ENCODE measurements around the gene PGAM2.

The PGAM2 gene

DNA sequence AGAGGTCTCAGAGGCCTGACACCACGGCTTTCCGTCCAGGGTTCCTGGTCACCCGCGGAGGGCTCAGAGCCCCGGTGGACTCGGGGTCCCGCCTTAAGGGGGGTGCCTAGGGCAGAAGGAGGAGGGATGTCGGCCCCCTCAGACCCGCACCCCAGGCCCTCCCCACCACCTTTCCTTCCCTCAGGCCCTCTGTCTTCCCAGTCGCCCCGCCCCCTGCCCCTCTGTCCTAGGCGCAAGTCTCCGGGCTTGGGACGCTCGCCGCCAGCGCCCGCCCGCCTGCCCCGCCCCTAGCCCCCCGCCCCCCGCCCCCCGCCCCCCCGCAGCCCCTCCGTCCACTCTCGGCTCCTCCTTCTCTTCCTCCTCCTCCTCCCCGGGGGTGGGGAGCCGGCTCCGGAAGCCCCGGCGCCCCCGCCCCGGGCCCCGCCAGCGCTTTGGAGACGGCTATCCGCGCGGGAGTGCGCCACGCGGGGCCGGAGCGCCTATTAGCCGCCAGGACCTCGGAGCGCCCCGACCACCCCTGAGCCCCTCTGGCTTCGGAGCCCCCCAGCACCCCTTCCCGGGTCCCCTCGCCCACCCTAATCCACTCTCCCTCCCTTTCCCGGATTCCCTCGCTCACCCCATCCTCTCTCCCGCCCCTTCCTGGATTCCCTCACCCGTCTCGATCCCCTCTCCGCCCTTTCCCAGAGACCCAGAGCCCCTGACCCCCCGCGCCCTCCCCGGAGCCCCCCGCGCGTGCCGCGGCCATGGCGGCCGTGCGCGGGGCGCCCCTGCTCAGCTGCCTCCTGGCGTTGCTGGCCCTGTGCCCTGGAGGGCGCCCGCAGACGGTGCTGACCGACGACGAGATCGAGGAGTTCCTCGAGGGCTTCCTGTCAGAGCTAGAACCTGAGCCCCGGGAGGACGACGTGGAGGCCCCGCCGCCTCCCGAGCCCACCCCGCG, 38.8 kb upstream of the PGAM2 start, which contains the start of gene AEBP1:
TSS of gene AEBP1 (plus strand) at position 423 of the 937 bp plus-strand sequence. CDS start at position 744, 321 bp downstream.
- no peak for DNase-seq (ENCODE audit: low read depth, low spot score)

DNA sequence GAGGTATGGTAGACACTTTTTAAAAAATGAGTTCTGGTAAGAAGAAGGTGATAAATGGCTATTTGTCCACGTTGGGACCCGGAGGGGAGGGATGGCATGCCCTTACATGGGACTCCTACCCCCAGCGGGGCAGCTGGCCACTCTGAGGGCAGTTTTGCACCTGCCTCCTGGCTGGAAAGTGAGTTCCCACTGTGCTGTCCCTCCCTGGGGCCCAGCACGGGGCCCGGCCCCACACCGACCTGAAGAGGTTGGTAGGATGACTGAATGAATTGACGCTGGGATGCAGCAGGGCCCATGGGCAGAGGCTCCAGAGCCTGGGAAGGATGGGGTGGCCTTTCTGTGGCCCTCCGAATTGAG, 38.2 kb upstream of the PGAM2 start:
- no peak for DNase-seq (ENCODE audit: low read depth, low spot score)

DNA sequence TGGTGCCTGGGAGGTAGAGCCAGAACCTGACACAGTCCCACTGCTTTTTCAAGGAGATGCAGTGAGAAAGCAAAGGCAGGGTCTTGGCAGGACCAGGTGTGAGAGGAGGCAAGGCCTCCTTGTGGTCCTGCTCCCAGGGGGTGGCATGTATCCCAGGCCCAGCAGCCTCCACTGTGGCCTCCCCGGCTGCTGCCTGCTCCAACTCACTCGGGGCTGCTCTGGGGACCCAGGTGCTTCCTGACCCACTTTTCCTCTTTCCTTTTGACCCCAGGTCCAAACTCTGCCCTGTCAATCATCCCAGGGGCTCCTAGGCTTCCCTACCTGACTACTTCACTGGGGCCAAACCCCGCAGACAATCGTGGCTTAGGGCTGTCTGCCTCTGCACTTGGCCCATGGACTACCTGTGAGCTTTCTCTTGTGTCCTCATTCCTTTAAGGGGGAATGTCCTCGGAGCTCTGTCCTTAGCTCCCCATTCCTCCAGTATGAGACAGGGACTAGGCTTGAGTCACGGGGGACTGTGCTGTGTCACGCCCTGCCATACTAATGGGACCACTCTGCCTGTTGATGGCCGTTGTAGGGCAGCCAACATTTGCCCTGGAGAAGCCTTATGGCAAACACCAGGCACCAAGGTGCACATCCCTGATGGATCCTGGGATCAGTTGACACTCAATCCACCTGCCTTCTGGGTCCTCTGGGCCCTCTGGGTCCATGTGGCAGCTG, 37.6 kb upstream of the PGAM2 start:
- DNase-seq (ENCODE audit: low read depth, low spot score): no peak

DNA sequence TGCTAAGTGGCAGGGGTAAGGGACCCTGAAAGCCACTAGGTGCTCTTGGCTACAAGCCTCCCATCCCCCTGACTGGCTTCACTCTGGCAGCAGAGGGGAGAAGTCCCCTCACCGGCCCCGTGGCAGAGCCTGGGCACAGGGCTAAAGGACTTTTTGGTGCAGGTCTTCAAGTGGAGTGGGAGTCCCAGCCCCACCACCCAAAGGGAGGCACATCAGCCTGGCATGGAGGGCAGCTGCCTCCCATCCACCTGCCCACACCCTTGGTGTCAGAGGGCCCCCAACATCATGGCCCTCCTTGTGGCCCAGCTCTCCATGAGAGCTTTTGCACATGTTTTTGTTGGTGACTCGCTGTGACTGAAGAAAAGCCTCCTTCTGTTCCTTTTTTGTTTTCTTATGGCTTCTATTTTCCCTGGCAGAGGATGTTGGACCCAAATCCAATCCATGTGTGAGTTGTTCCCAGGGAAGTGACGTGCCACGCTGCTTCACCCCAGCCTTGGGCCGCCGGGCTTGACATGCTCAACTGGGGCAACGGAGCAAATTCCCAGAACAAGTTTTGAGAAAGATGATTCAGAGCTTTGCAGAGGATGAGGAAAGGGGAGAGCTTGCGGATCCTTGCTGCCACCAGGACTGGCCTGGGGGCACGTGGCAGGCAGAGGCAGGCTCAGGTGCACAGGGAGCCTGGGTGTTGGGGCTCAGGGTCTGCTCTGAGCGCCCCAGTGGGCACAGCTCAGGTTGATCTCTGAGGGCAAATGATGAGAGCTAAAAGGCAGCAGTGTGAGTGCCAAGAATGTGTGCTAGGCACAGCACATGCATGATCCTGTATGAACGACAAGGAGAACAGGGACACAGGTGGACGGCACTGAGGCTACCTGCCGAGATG, 36.8 kb upstream of the PGAM2 start:
- no peak for DNase-seq (ENCODE audit: low read depth, low spot score)

DNA sequence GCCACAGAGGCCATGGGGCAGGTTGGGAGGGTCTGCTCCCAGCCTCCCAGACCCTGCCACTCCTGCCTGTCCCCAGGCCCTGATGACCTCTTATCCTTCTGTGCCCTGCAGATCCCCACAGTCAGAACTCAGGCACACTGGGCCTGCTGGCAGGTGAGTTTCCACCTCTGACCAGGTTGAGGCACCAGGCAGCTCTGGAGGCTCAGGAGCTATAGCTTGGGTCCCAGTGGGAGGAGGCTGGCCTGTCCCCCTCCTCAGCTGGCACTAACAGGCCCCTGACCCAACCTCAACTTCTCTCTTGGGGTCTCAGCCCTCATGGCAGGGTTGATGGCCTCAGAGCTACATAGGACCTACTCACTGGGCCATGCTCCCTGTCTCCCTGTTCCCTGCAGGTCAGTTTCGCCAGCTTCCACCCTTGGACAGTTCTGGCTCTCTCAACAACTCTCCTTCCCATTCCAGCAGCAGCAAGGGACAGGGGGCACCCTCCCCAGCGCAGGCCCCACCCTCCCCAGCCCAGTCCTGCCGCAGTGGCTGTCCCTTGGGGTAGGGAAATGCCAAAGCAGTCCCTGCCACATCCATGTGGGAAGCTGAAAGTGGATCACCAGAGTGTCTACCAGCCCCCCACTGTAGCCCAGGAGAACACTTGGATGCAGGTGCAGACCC, 36.1 kb upstream of the PGAM2 start:
- no peak for DNase-seq (ENCODE audit: low read depth, low spot score)

DNA sequence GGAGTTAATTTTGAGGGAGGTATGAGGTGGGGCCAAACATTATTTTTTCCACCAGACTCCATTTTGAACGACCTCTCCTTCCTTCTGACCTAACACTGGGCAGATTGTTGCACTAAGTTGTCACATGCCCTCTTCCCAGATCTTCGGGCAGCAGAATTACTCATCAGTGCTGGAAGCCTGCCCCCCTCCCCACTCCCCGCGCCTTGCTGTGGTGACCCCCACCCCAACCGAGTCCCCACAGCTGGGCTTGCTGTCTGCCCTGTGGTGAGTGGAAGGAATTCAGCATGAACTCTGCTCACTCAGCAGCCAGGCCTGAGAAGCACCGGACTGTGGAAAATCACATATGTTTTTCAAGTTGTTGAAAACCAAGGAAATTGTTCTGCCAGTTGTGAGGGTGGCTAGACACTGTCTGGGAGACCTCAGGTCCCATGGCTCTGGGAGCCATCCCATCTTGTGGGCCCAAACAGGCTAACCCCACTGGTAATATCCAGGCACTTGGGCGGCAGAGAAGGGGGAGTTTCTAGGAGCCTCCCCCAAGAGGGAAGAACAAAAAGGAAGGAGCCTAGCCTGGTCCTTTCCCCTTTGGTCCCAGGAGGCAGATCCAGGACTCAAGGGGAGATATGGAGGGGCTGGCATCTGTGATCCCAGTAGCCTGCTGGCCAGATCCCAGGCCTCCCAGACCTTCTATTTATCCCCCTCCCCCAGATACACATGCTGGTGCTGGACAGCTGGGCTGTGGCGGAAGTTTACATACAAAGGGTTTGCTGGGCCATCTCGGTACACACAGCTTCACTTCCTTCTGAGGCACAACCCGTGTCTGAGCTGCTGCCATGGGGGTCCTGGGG, 35.3 kb upstream of the PGAM2 start:
- peak; percentile 79 for DNase-seq (ENCODE audit: low read depth, low spot score)

DNA sequence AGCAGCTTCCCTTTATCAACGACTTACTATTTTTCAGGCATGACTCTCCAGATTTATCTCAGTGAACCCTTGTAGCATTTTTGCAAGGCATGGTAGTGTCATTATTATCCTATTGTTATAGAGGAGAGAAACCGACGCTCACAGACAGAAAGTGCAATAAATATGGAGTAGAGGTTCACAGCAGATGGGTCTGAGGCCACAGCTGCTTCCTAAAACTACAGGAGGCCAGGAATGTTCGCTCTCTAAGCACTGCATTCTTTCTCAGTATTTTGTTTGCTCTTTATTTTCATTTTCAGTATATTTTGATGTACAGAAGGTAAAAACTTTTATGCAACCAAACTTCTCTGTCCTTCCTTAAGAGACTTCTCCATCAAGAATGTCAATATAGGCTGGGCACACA, 34.3 kb upstream of the PGAM2 start:
- no peak for DNase-seq (ENCODE audit: low read depth, low spot score)

DNA sequence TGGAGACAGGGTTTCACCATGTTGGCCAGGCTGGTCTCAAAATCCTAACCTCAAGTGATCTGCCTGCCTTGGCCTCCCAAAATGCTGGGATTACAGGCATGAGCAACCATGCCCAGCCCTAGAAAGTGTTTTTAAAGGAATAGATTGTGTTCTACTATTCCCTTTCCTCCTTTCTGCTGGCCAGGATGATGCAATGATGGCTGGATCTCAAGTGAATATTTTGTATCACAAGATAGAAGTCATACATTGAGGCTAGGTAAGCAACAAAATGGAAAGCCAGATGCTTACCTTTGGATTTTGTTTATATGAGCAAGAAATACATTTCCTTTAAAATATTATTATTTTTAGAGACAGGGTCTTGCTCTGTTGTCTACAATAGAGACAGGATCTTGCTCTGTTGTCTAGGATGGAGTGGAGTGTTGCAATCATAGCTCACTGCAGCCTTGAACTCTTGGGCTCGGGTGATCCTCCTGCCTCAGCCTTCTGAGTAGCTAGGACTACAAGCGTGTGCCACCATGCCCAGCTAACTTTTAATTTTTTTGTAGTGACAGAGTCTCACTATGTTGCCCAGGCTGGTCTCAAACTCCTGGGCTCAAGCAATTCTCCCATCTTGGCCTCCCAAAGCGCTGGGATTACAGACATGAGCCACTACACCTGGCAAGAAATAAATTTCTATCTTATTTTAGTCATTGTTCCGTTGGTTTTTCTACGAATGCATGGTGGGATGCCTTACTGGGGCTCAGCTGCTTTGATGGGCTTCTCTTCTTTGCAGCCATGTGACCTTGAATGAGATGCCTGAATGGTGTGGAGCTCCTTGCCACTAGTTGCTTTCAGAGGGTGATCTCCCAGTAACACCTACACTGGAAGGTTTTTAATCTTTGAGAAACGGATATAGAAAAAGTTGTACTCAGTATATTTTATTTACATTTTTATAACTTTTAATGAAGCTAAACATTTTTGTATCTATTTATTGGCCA, 33.0 kb upstream of the PGAM2 start:
- DNase-seq (ENCODE audit: low read depth, low spot score): no peak

DNA sequence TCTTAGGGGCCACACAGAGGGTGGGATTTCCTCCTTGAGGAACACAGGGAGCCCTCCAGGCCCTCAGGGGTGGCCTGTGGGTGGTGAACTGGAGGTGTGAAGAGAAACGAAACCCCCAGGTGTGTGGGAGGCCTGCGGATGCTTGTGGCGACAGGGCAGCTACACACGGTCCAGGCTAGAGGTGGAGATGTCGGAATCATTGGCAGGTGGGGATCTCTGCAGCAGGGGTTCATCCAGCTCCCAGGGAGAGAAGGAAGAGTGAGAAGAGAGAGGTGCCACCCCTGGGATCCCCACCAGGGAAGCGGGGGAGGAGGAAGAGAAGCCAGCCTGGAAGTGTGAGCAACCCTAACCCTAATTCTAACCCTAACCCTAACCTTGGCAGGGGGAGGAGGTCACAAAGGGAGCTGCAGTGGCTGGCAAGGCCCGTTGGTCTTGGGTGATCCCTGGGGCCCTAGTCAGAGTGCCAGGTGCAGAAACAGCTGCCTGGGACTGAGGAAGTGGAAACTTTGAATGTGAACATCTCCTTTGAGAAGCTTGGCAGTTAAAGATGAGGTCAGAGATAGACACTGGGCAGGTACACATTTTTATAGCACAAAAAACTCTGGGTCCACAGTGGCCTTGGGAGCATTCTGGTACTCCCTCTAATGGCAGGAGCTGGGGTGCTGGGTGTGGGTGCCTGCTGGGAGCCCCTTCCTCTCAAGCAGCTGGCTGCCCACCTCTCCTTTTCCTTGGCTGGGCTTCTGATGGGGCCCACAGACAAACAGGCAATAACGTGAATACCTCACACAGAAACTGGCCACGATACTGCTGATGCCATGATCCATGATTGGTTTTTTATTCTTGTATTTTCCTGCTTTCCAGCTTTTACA, 31.9 kb upstream of the PGAM2 start:
- DNase-seq (ENCODE audit: low read depth, low spot score): no peak

DNA sequence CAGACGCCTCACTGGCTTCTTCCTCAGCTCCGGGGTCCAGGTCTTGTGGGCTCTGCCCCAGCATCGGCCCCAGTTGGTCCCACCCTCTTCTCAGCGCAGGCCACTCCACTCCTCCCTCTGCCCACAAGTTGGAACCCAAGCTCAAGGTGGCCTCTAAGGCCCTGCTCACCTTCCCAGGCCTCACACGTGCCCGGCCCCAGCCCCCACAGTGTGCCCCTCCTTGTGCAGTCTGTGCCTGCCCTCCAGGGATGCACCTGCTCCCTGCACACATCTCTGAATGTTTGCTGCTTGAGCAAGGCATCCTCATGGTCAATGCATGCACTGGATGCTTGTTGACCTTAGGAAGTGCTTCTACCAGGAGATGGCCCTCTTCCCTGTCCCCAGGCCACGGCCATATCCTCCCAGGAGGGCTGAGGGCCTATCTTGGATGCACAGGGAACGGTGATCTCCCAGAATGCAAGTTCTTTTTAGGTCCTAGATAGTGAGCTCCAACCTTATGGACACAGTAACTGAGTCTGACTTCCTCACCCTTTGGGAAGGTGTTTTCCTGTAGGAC, 31.0 kb upstream of the PGAM2 start:
- DNase-seq (ENCODE audit: low read depth, low spot score): no peak

DNA sequence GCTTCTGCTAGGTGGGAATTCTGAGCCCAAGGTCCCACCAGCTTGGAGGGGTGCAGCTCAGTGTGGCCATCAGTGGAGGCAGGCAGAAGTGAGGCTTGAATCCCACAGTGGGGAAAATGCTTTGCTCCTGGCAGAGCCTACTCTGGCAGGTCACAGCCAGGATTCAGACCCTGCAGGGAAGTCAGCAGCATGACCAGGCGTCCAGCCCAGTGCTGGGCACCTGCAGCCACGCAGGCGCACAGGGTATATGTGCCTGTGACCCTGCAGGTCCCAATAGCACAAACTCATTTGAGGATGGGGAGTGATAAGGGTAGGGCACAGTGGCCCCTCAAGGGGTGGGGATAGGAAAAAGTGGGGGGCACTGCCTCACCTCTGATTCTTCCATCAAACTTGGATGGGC, 30.4 kb upstream of the PGAM2 start:
- DNase-seq (ENCODE audit: low read depth, low spot score): no peak

DNA sequence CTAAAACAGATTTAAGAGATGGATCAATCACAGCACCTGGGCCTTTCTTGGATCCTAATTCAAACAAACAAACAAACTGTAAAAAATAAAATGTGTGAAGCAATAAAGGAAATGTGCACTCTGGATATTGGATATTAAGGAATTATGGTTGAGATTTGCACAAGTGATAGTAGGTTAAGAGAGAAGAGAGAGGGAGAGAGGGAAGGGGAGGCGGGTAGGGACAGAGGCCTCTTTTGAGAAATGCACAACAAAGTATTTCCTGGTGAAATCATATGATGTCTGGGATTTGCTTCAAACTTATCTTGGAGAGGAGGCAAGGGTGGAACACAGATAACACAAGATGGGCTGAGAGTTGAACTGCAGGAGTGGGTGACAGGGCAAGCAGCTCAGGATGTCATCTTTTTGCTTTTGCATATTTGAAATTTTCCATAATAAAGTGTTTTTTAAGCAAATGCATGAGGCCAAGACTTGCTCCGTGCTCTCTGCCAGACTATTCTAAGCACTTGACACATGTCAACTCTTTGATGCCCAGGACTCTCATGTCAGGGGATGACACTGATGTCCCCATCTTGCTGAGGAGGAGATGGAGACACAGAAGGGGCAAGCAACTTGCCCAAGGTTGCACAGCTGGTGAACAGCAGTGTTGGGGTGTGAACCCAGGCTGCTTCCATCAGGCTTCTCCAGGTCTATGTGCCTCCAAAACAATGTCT, 29.7 kb upstream of the PGAM2 start:
- no peak for DNase-seq (ENCODE audit: low read depth, low spot score)

DNA sequence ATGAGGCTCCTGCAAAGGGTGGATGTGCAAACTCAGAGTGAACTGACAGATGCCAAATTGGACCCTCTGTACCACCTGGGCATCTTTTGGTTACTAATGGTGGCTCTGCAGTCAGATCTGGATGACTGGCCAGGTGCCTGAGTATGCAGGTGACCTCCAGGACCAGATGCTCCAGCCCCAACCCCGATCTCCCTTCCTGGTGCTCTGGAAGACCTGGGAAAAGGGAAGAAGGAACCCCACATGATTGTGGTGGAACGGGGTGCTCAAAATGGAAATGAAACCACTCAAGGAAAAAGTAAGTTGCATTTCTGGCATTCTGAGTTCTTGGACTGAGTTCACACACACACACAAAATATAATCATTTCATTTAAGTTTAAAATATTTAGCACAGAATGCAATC, 29.0 kb upstream of the PGAM2 start:
- no peak for DNase-seq (ENCODE audit: low read depth, low spot score)

DNA sequence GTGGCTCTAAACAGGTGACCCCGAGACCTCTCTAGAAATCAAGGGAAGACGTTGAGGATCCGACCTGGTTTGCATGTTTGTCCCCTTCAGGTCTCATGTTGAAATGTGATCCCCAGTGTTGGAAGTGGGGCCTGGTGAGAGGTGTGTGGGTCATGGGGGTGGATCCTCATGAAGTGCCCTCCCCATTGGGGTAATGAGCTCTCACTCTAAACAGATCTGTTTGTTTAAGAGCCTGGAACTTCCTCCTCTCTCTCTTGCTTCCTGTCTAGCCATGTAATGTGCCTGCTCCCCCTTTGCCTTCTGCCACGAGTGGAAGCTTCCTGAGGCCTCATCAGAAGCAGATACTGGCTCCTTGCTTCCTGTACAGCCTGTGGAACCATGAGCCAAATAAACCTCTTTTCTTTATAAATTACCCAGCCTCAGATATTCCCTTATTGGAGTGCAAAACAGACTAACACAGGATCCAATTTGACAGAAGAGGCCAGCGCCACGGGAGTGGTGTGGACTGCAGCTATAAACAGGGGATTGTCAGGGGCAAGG, 27.8 kb upstream of the PGAM2 start:
- no peak for DNase-seq (ENCODE audit: low read depth, low spot score)

DNA sequence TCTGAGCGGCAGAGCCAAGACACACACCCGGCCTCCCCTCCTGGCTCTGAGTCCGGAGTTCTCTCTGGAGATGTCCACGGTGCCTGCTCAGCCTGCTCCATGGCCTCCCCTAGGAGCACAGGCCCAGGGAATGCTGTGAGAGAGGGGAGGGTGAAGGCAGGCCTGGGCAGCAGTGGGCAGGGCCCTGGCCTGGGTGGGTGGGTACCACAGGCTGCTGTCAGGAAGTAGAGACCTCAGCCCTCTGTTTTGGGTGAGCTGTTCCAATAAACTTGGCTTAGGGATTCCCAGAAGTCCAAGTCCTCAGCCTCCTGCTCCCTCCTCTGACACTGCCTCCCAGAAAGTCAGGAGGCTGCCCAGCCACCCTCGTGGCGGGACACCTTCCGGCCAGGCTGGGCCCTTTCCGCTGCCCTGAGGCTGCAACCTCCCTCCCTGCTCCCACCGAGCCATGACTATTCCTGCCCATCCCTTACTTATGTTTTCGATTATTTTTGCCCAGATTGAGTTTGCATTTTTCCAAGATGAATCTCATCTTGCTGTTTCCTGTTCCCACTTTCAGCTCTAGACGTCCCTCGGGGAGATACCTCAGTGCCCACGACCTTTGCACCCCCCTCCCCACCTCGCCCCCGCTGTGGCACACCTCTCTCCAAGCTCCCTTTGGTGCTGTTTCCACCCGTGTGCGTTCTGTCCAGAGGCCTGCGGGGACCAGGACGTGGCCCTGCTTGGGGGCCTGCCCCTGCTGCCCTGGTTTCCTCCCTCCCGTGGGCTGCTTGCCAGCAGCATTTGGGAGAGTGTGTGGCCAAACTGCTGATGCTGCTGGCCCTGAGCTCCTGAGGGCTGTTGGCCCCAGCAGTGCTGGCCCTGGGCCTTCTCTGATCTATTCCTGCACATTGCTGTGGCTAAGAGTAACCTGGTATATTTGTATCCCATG, 22.8 kb upstream of the PGAM2 start:
- peak; percentile 83 for DNase-seq (ENCODE audit: low read depth, low spot score)

DNA sequence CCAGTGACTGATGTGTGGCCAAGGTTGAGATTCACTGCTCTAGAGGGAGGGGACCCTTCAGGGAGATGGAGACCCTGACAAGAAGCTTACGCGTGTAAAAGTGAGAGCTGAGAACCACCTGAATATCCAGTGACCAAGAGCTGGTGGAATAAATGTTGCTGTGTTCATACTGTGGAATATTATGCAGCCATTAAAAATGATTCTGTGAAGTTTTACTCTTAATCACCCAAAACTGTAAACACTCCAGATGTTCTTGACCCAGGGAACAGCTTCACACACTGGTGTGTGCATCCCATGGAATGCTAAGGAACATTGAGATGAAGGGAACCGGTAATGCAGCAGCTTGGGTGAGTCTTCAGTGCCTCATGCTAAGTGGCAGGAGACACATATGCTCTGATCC, 21.3 kb upstream of the PGAM2 start:
- no peak for DNase-seq (ENCODE audit: low read depth, low spot score)

Data from smooth muscle cell of the brain vasculature (primary cell).